Loucy (cell line): ENCODE results near the gene EEF1G.

Experiments used
- CTCF ChIP-seq: fragments of 200-600 bp; sonication (generic); conservative IDR thresholded peaks from 2 replicates; pipeline ENCODE4 v1.5.1; 2014; ENCODE audit warnings: mild to moderate bottlenecking, antibody characterized with exemption, low read length
- EZH2phosphoT487 ChIP-seq: fragments of 200-600 bp; IDR thresholded peaks from 2 replicates; pipeline ENCODE4 v1.6.1; 2018; ENCODE audit warnings: antibody characterized with exemption, mild to moderate bottlenecking, moderate library complexity, borderline replicate concordance

- TF ChIP-seq CTCF (no peak), EZH2phosphoT487 (no peak)
These were observed 19.3 kb upstream of the EEF1G start for GRCh38 chr11:62592989-62593421.
